ENCODE results near the gene CFAP410. TPM values are rescaled to one million over a fixed set of nuclear protein-coding genes. Genes with fewer than 3 reads are reported as not detected.

The CFAP410 gene
- total RNA-seq, 4 donors from 2014 or later: 23.8 to 44.8 (median 26.0) TPM

DNA sequence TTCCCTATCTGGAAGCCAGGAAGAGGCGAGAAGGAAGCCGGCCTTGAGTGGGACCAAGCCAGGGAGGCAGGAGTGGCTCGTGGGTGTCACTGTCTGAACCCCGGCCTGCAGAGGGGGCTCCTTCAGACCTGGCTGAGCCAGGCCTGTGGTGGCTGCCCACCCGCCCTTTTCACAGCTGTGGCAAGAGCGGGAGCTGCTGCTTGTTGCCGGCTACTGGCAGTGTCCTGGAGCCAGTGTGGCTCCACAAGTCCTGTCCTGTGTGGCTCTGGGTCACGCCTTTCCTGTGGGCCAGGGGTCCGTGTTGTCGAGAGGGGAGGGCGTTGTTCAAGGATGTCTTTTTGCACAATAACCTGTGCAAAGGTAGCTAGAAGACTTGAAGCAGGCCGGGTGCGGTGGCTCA lies 38.0 kb downstream of the CFAP410 start:
- intact Hi-C loops (cut with DNase I; ENCODE audit: low total_unique reads): no loop called here
- no peaks in the 10 kb centered on the region for H3K9me3 ChIP-seq
- H3K4me3 ChIP-seq: peak overlapping the region; percentile 57 to 85
- peak overlapping the region; percentile 33 to 89 for H3K27ac ChIP-seq
- no peak for TF ChIP-seq POLR2A (IDR thresholded peaks at IDR 0.05)
- TF ChIP-seq, protein P1, sequence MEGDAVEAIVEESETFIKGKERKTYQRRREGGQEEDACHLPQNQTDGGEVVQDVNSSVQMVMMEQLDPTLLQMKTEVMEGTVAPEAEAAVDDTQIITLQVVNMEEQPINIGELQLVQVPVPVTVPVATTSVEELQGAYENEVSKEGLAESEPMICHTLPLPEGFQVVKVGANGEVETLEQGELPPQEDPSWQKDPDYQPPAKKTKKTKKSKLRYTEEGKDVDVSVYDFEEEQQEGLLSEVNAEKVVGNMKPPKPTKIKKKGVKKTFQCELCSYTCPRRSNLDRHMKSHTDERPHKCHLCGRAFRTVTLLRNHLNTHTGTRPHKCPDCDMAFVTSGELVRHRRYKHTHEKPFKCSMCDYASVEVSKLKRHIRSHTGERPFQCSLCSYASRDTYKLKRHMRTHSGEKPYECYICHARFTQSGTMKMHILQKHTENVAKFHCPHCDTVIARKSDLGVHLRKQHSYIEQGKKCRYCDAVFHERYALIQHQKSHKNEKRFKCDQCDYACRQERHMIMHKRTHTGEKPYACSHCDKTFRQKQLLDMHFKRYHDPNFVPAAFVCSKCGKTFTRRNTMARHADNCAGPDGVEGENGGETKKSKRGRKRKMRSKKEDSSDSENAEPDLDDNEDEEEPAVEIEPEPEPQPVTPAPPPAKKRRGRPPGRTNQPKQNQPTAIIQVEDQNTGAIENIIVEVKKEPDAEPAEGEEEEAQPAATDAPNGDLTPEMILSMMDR (IDR thresholded peaks at IDR 0.05): no peak
- no peak for DNase-seq
- H3K27me3 ChIP-seq: no peaks in the 10 kb centered on the region
- no peaks in the 10 kb centered on the region for H3K36me3 ChIP-seq
- peaks cover 0 to 11% of the 10 kb centered on the region in 2 donors for H3K4me1 ChIP-seq

DNA sequence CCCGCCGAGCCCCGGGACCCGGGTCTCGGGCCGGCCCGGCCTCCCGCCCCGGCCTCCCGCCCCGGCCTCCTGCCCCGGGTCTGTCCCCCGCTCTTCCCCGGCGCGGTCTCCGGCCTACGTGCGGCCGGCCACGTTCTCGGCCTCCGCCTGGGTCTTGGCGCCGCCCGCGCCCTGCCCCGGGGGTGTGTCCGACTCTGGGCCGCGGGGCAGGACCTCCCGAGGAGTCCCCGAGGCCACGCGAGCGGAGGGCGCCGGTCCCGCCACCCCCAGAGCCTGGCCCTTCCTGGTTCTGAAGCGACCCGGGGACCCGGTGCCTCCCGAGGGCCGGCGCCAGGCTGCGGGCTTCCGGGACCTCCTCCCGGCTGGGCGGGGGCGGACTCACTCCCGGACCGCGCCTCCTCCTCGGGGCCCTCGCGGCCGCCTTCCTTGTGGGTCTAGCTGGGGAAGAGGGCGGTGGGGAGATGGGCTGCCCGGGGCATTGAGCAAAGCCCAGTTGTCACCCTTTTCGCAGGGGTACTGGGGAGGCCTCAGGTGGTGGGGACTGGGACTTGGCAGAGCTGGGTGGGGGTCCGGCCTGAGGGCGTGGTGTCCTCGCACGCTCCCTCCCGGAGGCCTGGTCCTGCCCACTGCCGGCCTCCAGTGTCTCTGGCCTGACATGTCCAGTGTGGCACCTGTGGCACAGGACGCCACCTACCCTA lies 38.8 kb downstream of the CFAP410 start:
- Histone ChIP-seq H3K36me3 (no peaks in the 10 kb centered on the region), H3K4me3 (peak overlapping the region; percentile 57 to 85), H3K27me3 (no peaks in the 10 kb centered on the region), H3K27ac (peak overlapping the region; percentile 89), H3K9me3 (no peaks in the 10 kb centered on the region), H3K4me1 (peaks cover 0 to 11% of the 10 kb centered on the region in 2 donors)
- DNase-seq: peak; percentile 63 to 70
- TF ChIP-seq, protein P1 (IDR thresholded peaks at IDR 0.05): no peak
- peak; percentile 30 to 51 for TF ChIP-seq POLR2A (IDR thresholded peaks at IDR 0.05)
- intact Hi-C loops (cut with DNase I; ENCODE audit: low total_unique reads): no loop called here

DNA sequence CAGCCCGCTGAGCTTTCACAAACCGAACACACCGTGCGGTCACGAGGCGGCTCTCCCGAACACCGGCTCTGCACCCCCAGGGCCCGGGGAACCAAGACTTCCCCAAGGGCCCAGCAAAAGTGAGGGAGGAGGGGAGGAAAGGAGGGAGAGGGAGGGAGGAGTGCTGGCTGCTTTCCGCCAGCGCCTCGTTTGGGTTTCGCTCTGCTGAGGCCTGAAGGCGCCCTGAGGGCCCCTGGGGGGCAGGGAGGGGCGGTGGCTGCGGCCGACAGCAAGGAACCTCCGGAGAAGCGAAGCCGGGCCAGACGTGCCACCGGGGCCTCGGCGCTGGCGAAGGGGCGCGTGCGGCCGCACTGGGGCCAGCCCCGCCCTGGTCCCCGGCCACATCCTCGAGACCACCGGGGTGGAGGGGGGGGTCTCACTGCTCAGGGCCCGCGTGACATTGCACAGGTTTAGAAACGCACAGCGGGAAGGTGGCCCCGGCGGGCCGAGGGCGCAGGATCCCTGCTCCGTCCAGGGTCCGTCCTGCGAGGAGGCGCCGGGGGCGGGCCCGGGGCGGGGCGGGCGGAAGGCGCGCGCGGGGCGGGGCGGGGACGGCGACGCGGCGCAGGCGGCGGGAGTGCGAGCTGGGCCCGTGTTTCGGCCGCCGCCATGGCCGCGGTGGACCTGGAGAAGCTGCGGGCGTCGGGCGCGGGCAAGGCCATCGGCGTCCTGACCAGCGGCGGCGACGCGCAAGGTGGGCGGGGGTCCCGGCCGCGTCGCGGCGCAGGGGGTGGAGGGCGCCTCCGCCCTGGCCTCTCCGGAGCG lies 39.5 kb downstream of the CFAP410 start, which contains the start of gene PFKL:
Gene PFKL, plus strand, starts transcription at position 596 of the 804 bp plus-strand sequence. Its CDS starts 53 bp downstream, at position 649.
- H3K27ac ChIP-seq: peak within 1 kb of the TSS; percentile 89
- intact Hi-C loops (cut with DNase I; ENCODE audit: low total_unique reads): no loop called here
- H3K36me3 ChIP-seq: no peaks in the 10 kb centered on the region
- peak within 1 kb of the TSS; percentile 57 to 85 for H3K4me3 ChIP-seq
- peaks cover 0 to 14% of the 10 kb centered on the region in 2 donors for H3K4me1 ChIP-seq
- H3K9me3 ChIP-seq: no peaks in the 10 kb centered on the region
- TF ChIP-seq, protein P1 (IDR thresholded peaks at IDR 0.05): no peak
- TF ChIP-seq POLR2A (IDR thresholded peaks at IDR 0.05): peak in 1 of 2 donors; percentile 34
- H3K27me3 ChIP-seq: no peaks in the 10 kb centered on the region
- peak; percentile 57 to 70 for DNase-seq

DNA sequence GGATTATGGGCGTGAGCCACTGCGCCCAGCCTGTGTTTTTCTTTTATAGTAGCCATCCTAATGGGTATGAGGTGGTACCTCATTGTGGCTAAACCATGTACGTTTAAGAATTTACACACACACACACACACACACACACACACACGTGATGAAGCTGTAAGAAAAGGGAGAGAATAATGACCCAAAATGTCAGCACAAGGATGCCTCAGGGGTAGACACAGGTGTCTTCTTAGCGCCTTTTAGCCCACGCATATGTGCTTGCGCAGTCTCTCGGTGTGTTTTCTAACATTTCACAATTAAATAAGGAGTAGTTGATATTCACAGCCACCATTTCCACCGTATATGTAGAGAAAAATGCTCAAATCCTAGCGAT lies 40.1 kb downstream of the CFAP410 start:
- no peaks in the 10 kb centered on the region for H3K36me3 ChIP-seq
- intact Hi-C loops (cut with DNase I; ENCODE audit: low total_unique reads): no loop called here
- no peaks in the 10 kb centered on the region for H3K9me3 ChIP-seq
- DNase-seq: no peak
- H3K4me3 ChIP-seq: peak overlapping the region; percentile 57 to 85
- peaks cover 0 to 16% of the 10 kb centered on the region in 2 donors for H3K4me1 ChIP-seq
- no peaks in the 10 kb centered on the region for H3K27me3 ChIP-seq
- TF ChIP-seq POLR2A (IDR thresholded peaks at IDR 0.05): no peak
- TF ChIP-seq, protein P1 (IDR thresholded peaks at IDR 0.05): no peak
- H3K27ac ChIP-seq: peak overlapping the region; percentile 89

DNA sequence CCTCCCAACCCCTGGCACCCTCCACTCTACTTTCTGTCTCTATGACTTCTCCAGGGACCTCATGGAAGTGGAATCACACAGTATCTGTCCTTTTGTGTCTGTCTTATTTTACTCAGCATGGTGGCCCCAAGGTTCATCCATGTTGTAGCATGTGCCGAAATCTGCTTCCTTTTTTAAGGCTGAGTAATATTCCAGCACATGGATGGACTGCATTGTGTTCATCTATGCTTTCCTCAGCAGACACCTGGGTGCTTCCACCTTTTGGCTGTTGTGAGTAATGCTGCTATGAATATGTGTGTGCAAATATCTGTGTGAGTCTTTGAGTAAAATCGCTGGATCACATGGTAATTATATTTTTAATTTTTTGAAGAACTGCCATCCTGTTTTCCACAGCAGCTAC lies 40.9 kb downstream of the CFAP410 start:
- peaks cover 0 to 16% of the 10 kb centered on the region in 2 donors for H3K4me1 ChIP-seq
- H3K9me3 ChIP-seq: no peaks in the 10 kb centered on the region
- H3K36me3 ChIP-seq: no peaks in the 10 kb centered on the region
- intact Hi-C loops (cut with DNase I; ENCODE audit: low total_unique reads): no loop called here
- H3K27ac ChIP-seq: no peak overlapping the region
- H3K4me3 ChIP-seq: no peak overlapping the region
- no peaks in the 10 kb centered on the region for H3K27me3 ChIP-seq
- DNase-seq: no peak
- TF ChIP-seq, protein P1 (IDR thresholded peaks at IDR 0.05): no peak
- TF ChIP-seq POLR2A (IDR thresholded peaks at IDR 0.05): no peak

Measured in uterus (tissue), 4 donors.